HL-60 (cell line): Measurements from ENCODE around the gene KRT82.

Experiments
- DNase-seq, 2 experiments: peaks; one replicate each; pipeline ENCODE4 v3.0.0-alpha.2; 2010 to 2020; ENCODE audit warnings: low read depth in 1 of 2, low spot score in 1 of 2
- H3K27ac ChIP-seq: fragments of 250-450 bp; sonication (Bioruptor Pico); replicated peaks from 2 replicates; pipeline ENCODE4 v1.5.1; 2020; ENCODE audit warnings: mild to moderate bottlenecking, moderate library complexity
- H3K27me3 ChIP-seq: fragments of 250-450 bp; sonication (Bioruptor Pico); 2 replicates; pipeline ENCODE4 v1.5.1; 2021; ENCODE audit warnings: mild to moderate bottlenecking, moderate library complexity; ENCODE audit not compliant: insufficient read depth, poor library complexity, severe bottlenecking
- H3K4me3 ChIP-seq: replicated peaks from 2 replicates; pipeline ENCODE4 v1.5.1; 2011; ENCODE audit warnings: mild to moderate bottlenecking, control low read depth, low read length; ENCODE audit not compliant: insufficient read depth
- CTCF ChIP-seq: IDR thresholded peaks from one replicate; pipeline ENCODE4 v1.5.1; 2011; ENCODE audit warnings: low read length, control low read depth, inconsistent platforms; ENCODE audit not compliant: insufficient read depth
- GABPA ChIP-seq: IDR thresholded peaks from 2 replicates; pipeline ENCODE4 v1.6.1; 2012; ENCODE audit warnings: low read depth
- POLR2AphosphoS5 ChIP-seq: IDR thresholded peaks from 2 replicates; pipeline ENCODE4 v1.6.1; 2012; ENCODE audit warnings: low read depth
- REST ChIP-seq: IDR thresholded peaks from 2 replicates; pipeline ENCODE4 v1.6.1; 2012; ENCODE audit warnings: low read depth; ENCODE audit not compliant: insufficient replicate concordance
- SPI1 ChIP-seq: IDR thresholded peaks from 2 replicates; pipeline ENCODE4 v1.6.1; 2012; ENCODE audit warnings: low read depth, mild to moderate bottlenecking, borderline replicate concordance

KRT82 gene

GRCh38 chr12:52396656-52397055 is 9.5 kb downstream of the KRT82 start:
- no peaks in the 10 kb centered on the region for H3K27me3 ChIP-seq

GRCh38 chr12:52395761-52396434 is 10.2 kb downstream of the KRT82 start:
- H3K27me3 ChIP-seq = no peaks in the 10 kb centered on the region
- TF ChIP-seq REST = no peak
- DNase-seq = no peak

More at GRCh38 chr12:52396656-52397055, 9.5 kb downstream of the KRT82 start:
- H3K27ac ChIP-seq = no peak overlapping the region
- no peak overlapping the region for H3K4me3 ChIP-seq
- TF ChIP-seq SPI1 (no peak), CTCF (no peak), POLR2AphosphoS5 (no peak)
- no peak for DNase-seq

DNA sequence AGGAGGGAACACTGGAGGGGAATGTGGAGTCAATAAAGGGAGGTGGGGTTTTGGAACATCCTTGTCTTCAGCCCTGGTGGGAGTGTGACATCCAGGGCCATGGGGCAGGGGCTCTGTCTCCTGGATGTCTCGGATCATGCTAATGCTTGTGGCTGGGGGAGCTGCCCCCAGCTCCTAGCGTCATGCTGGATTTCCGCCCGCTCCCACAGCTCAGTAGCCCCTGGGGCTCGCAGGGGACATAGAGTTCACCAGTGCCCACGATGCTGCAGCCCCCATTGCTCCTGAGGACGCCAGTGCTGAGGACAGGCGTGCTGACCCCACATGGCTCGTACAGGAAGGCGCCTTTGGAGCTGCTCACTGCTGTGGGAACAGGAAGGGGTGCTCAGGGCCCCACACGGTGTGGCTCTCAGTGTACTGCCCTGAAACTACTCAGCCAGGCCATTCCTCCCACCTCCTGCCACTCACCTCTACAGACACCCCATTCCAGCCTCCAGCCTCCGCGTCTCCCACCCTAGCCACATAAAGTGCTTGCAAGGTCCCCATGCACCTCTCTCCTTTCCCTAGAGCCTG is 11.2 kb downstream of the KRT82 start:
- Histone ChIP-seq H3K27ac (no peak overlapping the region), H3K27me3 (no peaks in the 10 kb centered on the region)
- TF ChIP-seq CTCF (no peak), REST (no peak), POLR2AphosphoS5 (no peak), GABPA (no peak), SPI1 (no peak)

More at GRCh38 chr12:52395761-52396434, 10.2 kb downstream of the KRT82 start:
- Histone ChIP-seq H3K27ac (no peak overlapping the region), H3K4me3 (no peak overlapping the region)

DNA sequence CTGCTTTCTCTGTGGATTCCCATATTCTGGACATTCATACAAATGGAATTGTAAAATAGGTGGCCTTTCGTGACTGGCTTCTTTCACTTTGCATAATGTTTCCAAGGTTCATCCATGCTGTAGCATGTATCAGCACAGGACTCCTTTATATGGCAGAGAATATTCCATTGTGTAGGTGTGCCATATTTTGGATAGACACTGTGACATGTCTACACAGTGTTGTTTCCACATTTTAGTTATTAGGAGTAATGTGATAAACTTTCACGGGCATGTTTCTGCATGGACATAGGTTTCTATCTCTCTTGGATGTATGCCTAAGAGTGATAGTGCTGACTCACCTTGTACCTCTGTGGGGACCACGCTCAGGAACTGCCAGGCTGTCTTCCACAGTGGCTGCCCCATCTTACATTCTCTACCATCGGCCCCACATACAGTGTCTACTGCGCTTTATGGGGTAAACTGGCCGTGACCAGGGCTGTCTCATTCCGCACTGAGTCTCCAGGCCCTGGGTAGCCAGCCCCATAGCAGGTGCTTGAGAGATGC is 13.6 kb downstream of the KRT82 start:
- Histone ChIP-seq H3K27me3 (no peaks in the 10 kb centered on the region), H3K4me3 (no peak overlapping the region), H3K27ac (no peak overlapping the region)
- no peak for TF ChIP-seq POLR2AphosphoS5
- DNase-seq = no peak

More for the DNA sequence above, 11.2 kb downstream of the KRT82 start:
- no peak overlapping the region for H3K4me3 ChIP-seq
- no peak for DNase-seq

DNA sequence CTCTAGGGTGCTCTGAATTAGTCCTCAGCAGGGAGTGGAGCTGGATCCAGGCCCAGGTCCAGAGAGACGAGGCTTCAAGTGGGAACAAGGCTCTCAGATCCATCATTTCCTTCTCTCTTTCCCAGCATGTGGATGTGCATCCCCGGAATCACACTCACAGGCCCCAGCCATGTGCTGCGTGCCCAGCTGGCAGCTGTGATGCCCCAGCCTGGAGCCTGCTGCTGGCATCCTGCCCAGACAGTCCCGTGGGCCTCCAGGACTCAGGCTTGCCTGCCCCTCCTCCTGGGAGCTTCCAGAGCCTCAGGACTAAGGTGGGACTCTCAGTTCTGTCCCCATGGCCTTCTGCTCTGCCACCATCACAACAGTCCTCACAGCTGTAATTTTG is 14.5 kb downstream of the KRT82 start:
- no peak overlapping the region for H3K4me3 ChIP-seq
- no peak for TF ChIP-seq SPI1
- no peak for TF ChIP-seq REST
- no peak overlapping the region for H3K27ac ChIP-seq
- H3K27me3 ChIP-seq = no peaks in the 10 kb centered on the region
- DNase-seq = no peak
